Stimulated activated CD8-positive, alpha-beta memory T cell treated with anti-CD3 and anti-CD28 coated beads, Interleukin-2, amount 100 ng/mL, for 48 hours (primary cell): Measurements from ENCODE around the gene ZCCHC7.
"Not testable (repeated sequence)": the region's sequence is repeated elsewhere in the genome, so short reads cannot be mapped to it uniquely, and the experiment has no call there.

Experiments used
- DNase-seq, 2 donors: peaks; one replicate each; pipeline ENCODE4 v3.0.0-alpha.2; 2020; ENCODE audit warnings: low read depth in 2 of 2

Gene ZCCHC7

DNA sequence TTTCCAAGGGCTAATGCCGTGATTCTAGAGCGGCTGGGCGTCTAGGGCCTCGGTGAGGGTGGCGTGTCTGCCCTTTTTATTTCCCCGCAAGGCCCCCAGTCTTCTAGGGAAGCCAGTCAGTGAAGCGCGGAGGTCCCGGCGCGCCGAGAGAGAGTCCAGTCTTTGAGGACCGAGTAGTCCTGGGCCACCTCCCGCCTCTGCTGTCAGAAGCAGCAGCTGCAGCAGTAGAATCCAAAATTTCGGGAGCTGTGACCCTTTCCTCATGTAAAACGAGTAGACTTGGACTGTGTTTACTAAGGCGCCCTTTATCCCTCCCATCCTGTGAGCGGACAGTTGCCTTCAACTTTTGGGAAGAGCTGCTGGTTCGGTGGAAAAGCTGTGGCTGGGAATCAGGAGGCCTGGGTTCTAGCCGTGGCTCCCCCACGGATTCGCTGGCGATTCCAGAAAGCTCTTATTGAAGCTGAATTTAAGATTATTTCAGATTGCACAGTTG, 515 bp downstream of the ZCCHC7 start:
- DNase-seq = not testable (repeated sequence)

DNA sequence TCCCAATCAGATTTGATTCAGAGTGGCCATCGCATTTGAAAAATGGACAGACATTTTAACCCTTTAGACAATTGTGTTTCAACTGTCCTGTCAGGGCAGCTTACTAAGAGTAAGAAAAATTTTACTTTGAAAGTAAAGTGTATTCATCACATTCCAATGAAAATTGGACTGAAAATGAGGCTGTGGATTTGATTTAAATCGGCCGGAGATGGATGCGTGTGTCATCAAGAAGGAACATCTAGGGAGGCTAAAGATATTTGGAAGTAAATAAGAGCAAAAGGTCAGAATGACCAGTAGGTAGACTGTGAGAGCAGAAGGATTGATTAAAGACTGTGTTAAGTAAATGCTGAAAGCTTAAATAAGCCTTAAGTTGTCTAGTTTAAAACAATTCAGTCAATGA, 1.5 kb downstream of the ZCCHC7 start:
- no peak for DNase-seq

DNA sequence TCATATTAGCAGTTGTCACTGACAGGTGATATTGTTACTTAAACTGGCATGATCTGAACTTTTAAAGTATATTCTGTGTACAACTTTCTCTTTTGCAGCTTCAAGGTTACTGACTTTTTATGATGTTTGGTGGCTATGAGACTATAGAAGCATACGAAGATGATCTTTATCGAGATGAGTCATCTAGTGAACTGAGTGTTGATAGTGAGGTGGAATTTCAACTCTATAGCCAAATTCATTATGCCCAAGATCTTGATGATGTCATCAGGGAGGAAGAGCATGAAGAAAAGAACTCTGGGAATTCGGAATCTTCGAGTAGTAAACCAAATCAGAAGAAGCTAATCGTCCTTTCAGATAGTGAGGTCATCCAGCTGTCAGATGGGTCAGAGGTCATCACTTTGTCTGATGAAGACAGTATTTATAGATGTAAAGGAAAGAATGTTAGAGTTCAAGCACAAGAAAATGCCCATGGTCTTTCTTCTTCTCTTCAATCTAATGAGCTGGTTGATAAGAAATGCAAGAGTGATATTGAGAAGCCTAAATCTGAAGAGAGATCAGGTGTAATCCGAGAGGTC, 5.9 kb downstream of the ZCCHC7 start:
- no peak for DNase-seq

DNA sequence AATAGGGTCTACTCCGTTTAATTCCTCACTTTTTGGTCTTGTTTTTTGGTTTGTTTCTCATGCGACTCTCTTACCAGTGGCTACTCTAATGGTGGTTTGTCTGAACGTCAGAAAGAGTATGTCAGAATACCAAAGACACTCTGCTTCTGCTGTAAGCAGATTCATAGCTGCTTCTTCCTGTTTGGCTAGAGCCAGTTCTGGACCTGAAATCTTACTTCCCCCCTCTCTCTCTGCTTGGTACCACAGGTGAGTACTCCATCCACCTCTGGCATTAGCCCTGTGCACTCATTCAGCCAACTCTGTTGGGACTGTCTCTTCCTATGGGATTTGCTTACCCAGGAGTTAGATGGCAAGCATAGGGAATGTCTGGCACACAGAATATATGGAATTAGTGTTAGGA, 6.6 kb downstream of the ZCCHC7 start:
- no peak for DNase-seq

DNA sequence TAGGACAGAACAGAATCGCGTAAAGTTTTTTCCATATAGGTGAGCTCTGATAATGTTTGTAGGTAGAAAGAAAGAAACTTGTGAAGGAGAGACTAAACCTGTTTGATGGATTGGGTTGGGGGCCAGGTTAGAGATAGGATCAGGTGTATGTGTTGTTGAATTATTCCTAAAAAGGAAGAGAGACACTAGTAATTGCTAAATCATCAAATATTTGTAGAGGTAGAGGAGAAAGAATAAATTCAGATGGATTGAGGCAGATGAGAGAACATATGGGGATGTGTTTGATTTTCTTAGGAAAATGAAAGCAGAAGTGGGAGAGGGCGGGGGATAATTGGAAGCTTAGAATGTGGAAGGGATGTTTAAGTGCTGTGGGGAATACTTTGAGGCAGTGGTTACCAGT, 7.7 kb downstream of the ZCCHC7 start:
- DNase-seq = no peak

DNA sequence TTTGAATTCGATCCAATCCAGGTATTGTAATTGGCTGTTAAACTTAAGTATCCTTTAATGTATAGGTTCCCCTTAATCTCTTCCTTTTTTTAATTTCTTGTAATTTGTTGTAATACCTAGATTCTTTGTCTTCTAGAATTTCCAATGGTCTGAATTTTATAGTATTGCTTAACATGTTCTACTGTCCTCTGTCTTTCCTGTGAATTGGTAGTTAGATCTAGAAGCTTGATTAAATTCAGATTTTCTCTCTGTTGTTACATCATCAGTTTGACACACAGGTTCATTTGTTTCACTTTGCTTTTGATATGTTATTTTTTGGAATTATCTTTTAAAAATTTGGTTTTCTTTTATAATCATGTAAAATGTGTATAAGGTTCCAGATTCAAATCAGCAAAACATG, 13.8 kb downstream of the ZCCHC7 start:
- DNase-seq = no peak

DNA sequence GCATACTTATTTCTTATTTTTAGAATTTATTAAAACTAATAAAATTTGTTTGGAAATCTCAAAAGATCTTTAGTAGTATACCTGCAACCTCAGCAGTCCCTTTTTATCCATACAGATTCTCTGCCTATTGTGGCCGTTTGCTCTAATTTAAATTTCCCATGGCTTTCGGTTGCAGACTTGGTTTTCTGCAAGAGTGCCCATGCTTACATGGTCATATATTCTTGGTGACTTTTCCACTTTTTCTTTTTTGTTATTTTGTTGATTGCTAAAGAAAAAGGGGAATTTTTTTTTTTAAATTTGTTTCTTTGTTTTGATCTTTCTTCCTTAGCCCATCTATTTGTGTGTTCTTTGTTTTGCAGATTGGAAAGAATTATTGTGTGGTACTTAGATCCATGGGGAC, 20.6 kb downstream of the ZCCHC7 start:
- DNase-seq = no peak

DNA sequence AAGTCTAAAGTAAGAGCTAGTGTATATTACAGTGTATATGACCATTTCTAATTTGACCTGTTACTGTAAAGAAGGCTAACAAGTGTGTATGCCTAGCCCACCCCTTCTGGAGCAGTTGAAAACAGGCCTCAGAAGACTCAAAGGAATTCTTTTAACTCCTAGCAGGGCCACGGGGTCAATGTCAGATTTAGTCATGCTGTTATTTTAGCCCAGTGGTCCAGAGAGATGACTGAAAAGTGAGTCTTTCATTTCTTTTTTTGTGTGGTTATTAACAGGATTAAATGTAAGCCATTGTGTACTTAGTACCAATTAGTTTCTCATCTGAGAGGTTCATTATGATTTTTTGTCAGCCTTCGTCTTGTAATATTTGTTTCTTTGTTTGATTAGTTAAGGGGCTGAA, 24.4 kb downstream of the ZCCHC7 start:
- no peak for DNase-seq

DNA sequence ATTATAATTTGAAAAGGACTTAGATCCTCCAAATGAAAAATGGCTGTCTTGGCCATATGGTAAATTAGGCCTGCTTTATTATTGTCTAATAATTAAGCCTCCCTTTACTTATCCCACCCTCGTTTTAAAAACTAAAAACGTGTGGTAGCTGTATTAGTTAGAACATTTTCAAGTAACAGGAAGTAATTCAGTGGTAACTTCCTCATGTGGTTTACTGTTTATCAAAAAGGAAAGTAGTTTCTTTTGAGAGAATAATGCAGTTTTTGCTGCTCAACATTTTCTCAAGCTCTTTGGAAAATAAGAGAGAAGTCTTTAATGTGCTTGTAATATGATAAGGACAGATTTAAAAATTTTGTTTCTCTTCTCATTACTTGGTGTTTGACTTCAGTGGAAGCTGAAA, 26.0 kb downstream of the ZCCHC7 start:
- DNase-seq = no peak

DNA sequence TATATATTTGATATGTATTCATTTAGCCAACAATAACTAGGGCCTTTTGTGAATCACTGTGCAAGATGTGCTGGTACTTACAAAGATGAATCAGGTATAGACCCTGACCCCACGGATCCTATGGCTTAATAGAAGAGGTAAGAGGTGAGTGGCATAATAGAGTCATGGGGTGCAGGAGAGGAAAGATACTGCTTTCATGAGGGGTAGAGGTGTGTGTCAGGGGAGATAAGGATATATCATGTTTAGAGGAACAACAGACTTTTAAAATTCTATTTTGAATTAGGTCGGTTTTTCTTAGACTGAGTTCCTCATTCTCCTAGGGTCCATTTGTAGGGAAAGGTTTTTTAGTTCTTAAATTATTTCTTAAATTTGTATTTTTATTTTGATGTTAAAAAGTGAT, 27.8 kb downstream of the ZCCHC7 start:
- no peak for DNase-seq

DNA sequence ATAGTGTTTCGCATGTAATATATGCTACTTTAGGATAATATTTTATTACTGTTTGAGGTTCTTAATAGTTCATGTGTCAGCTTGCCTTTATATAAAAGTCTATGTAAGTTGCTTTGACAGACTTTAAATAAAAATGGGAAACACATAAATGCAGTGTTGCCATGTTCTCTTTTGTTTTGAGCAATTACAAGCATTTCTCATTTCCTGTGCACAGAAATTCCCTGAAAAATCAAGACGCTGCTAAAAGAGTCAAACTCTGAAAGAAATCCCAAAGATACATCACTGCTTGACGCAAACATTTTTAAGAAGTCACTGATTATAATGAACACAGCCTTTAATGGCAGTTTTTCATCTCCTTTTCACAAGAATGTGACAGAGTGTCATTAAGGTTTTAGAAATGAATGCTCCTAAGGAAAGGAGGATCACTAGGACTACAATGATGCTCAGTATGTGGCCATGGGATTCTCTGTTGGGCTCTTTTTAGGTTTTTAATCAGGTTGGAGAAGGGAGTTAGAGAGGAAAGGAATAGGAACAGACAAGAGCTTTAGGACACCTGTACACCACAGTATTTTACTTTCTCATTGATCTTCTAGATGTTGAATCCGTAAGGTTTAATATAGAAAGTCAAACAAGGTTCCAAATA, 29.4 kb downstream of the ZCCHC7 start:
- DNase-seq = no peak

DNA sequence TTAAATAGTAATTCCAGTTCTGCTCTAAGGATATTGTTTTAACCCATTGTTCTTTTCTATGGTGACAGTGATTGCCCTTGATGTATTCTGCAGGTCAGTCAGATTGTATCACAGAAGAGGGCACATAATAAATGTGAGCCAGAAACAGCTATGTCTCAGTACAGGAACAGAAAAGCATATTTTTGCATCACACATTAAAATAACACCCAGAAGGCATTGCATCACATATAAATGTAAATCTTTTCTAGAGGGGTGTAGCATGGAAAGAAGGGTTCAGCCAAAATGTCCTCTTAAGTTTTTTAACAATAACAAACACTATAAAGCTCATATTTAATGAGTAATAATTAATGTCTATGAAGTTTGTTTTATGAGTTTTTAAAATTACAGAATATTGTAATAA, 30.0 kb downstream of the ZCCHC7 start:
- DNase-seq = no peak

DNA sequence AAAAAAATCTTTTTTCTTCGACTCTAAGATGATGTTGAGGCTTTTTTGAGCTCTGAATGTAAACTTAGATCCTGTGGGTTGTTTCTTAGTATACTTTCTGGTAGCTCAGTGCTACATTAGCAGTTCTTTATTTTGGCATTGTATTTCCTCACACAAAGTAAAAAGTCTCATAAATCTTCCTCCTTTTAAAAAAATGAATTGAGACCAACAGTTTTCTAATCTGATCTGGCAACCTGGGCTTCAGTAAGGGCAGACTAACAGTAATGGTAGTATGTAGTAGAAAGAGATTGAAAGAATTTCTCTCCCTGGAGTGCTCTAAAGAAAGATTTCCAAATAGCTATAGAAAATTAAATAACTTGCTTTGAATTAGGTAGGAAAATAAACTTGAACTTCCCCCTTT, 31.4 kb downstream of the ZCCHC7 start:
- DNase-seq = no peak

DNA sequence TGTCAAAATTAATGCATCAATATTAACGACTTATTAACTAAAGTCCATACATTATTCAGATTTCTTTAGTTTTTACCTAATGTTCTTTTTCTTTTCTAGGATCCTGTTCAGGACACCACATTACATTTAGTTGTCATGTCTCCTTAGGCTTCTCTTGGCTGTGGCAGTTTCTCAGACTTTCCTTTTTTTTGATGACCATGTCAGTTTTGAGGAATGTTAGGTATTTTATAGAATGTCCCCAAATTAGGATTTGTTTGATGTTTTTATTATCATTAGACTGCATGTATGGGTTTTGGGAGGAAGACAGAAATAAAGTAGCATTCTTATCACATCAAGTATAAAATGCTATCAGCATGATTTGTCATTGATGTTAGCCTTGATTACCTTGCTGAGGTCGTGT, 32.0 kb downstream of the ZCCHC7 start:
- no peak for DNase-seq

DNA sequence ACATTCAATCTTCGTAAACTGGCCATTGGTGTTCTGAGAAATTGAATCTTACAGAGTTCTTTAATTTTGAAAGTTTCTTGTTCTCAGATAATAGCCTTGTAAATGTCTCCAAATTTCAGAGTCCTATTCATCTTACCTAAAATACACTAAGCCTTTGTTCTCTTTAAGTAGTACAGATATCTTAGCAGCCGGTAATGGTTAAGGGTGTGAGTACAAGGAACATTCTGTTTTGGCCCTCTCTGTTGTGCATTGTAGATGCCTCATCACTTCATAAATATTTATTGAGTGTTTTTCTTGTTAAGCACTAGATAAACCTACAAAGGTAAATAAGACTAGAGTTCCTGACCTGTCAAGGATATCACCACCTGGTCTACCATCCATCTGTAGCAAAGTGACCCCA, 35.2 kb downstream of the ZCCHC7 start:
- DNase-seq = no peak

DNA sequence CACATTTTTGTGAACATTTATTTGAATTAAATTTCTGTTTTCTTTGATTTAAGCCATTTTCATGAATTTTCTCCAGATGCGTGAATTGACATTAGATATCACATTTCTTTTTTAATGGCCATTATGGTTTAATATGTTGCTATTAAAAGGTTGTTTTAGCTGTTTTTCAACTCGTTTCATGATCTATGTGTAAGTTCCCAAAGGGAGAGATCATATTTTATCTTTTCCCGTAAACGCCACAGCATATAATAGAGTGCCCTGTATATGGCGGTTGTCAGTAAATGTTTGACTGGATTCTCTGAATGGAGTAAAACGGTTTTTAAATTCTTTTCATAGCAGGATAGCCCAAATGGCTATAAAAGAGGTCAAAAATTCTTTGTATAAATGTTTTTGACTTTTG, 35.8 kb downstream of the ZCCHC7 start:
- DNase-seq = no peak

DNA sequence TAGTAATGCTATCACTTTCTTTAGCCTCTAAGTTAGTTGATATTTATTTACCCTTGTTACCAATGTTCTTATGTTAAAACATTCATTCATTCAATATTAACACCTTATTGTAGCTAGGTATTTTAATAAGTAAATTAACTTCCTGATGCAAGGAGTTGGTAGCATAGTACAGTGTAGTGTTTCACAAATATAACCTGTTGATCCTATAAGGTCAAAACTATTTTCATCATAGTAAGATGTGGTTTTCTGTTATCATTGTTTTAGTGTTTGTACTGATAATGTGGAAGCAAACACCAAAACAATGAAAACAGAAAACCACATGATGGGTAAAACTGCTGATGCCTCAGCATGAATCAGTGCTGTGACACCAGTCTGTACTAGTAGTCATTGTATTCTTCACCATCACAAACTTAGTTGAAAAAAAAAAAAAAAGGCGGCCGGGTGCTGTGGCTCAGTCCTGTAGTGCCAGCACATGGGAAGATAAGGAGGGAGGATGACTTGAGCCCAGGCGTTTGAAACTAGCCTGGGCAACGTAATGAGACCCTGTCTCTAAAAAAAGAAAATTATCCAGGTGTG, 36.5 kb downstream of the ZCCHC7 start:
- no peak for DNase-seq

DNA sequence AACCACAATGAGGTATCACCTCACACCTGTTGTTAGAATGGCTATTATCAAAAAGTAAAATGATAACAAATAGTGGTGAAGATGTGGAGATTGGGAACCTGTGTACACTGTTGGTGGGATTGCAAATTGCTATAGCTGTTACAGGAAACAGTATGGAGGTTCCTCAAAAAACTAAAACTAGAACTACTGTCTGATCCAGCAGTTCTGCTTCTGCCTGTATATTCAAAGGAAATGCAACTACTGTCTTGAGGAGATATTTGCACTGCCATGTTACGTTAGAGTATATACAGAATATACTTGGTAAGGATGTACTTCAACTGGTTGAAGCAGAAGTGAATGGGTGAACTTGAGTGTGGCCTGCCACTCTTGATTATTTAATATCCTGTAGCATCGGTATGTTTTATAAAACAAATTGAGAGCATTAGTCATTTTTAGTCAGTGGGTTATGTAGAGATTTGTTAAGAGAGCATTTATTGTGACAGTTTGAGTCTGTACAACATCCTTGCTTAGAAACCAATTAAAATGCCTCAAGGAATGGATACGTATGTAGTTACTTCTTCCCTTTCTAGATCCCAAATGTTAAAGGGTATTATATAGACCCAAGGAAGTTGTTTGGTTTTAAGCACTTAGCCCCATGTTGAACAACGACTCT, 37.5 kb downstream of the ZCCHC7 start:
- DNase-seq = no peak

DNA sequence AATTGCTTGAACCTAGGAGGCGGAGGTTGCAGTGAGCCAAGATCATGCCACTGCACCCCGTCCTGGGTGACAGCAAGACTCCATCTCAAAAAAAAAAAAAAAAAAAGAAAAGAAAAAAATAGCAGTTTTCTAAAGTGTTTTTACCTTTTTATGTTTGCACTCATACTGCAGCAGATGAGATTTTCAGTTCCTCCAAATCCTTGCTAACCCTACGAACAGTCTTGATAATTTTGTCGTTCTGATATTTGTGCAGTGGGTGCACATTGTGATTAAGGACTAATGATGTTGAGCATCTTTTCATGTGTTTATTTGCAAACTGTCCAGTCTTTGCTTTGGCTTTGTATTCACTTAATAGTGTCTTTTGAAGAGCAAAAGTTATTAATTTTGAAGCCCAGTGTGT, 42.9 kb downstream of the ZCCHC7 start:
- no peak for DNase-seq

DNA sequence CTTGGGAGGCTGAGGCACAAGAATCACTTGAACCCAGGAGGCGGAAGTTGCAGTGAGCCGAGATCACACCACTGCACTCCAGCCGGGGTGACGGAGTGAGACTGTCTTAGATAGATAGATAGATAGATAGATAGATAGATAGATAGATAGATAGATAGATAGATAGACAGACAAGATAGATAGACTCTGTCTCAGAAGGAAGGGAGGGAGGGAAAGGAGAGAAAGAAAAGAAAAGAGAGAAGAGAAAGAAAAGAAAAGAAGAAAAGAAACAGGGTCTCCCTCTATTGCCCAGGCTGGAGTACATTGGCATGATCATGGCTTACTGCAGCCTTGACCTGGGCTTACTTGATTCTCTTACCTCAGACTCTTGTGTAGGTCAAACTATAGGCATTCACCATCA, 44.0 kb downstream of the ZCCHC7 start:
- DNase-seq = not testable (repeated sequence)

DNA sequence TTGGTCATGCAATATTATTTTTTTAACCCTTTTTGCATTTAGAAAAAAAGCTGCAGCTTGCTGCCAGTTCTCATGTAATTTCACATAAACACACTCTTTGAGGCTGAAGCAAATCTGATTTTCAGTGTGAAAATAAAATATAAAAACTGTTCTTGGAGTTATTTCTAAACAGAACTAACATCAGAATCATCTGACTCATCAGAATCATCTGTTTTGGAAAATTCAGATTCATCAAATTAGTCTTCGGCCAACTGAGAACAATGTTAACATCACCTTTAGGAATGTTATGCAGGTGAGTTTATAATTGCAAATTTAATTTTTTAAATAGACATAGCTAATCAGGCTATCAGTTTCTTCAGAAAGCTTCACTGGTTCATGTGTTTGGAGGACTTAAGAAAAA, 45.3 kb downstream of the ZCCHC7 start:
- DNase-seq = no peak

DNA sequence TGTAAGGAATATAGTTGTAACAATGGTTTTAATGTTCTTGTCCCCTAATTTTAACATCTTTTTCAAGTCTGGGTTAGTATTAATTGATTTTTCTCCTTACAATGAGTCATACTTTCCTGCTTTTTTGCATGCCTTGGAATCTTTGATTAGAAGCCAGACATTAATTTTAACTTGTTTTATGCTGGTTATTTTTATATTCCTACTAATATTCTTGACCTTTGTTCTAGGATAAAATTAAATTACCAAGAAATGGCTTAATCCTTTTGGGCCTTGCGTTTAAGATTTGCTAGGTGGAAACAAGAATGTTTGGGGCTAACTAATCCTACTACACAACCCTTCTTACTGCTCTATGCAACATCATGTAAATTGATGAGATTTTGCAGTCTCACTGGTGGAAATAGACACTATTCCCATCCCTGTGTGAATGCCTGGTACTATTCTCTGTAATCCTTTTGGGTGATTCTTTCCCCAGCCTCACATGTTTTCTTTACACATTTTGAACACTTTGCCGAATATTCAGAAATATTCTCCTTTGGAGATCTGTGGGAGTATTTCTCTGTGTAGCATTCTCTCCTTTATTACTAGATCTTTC, 47.2 kb downstream of the ZCCHC7 start:
- no peak for DNase-seq

DNA sequence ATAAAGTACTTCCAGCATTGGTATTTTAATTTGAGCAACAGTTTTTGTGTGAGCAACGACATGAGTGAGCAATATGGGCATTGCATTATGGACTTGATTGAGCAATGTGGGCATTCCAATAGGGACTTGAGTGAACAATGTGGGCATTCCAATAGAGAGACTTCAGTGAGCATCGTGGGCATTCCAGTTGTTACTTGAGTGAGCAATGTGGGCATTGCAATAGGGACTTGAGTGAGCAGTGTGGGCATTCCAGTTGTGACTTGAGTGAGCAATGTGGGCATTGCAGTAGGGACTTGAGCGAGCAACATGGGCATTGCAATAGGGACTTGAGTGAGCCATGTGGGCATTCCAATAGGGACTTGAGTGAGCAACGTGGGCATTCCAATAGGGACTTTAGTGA, 52.2 kb downstream of the ZCCHC7 start:
- DNase-seq = no peak
